ENCODE results near the gene CD70.
A peak's percentile ranks its signal among the peaks of the same experiment; 100 is the strongest.
"Not testable (repeated sequence)": the region's sequence is repeated elsewhere in the genome, so short reads cannot be mapped to it uniquely, and the experiment has no call there.

CD70 gene

GRCh38 chr19:6617374-6617773, 26.4 kb upstream of the CD70 start:
- DNase-seq (ENCODE audit: low read depth, low spot score), result no peak
- ChIA-PET POLR2A (no interaction called here), CTCF (interaction anchor here (0.9 to 2.3 kb wide), 3 partner anchors 13 to 16 kb away, joined by 3 to 7 read pairs (median 4); no protein-coding TSS in a partner anchor)
- H3K4me3 ChIP-seq (ENCODE audit: low read depth, low read length), result no peak overlapping the region
- TF ChIP-seq CTCF (IDR thresholded peaks at IDR 0.05; ENCODE audit: insufficient read depth, low read length, missing control alignments), result no peak

- ChIA-PET CTCF (interaction anchor here (1.2 kb wide), 2 partner anchors 14 to 16 kb away, joined by 3 to 4 read pairs; no protein-coding TSS in a partner anchor), POLR2A (interaction anchor here (1.2 kb wide), 1 partner anchor 248 kb away, joined by 3 read pairs; no protein-coding TSS in a partner anchor)
- no peak for DNase-seq (ENCODE audit: low read depth, low spot score)
- H3K4me3 ChIP-seq (ENCODE audit: low read depth, low read length), result no peak overlapping the region
- no peak for TF ChIP-seq CTCF (IDR thresholded peaks at IDR 0.05; ENCODE audit: insufficient read depth, low read length, missing control alignments)
Measured at GRCh38 chr19:6616011-6616410, 25.1 kb upstream of the CD70 start.

GRCh38 chr19:6613711-6614110, 22.8 kb upstream of the CD70 start:
- CTCF ChIA-PET, result interaction anchor here (1.0 to 1.5 kb wide), 2 partner anchors 14 to 18 kb away, joined by 3 to 7 read pairs; no protein-coding TSS in a partner anchor
- TF ChIP-seq CTCF (IDR thresholded peaks at IDR 0.05; ENCODE audit: insufficient read depth, low read length, missing control alignments), result no peak
- H3K4me3 ChIP-seq (ENCODE audit: low read depth, low read length), result no peak overlapping the region
- DNase-seq (ENCODE audit: low read depth, low spot score), result no peak
- POLR2A ChIA-PET, result no interaction called here

GRCh38 chr19:6610934-6611852, 20.2 kb upstream of the CD70 start:
- TF ChIP-seq CTCF (IDR thresholded peaks at IDR 0.05; ENCODE audit: insufficient read depth, low read length, missing control alignments), result no peak
- CTCF ChIA-PET, result interaction anchor here (4.0 kb wide), 1 partner anchor 21 kb away, joined by 21 read pairs; no protein-coding TSS in a partner anchor
- POLR2A ChIA-PET, result interaction anchor here (0.6 kb wide), 1 partner anchor 221 kb away, joined by 4 read pairs; no protein-coding TSS in a partner anchor
- H3K4me3 ChIP-seq (ENCODE audit: low read depth, low read length), result no peak overlapping the region
- DNase-seq (ENCODE audit: low read depth, low spot score), result peak; percentile 96

- ChIA-PET CTCF (interaction anchor here (0.6 to 4.0 kb wide), 3 partner anchors 9 to 257 kb away, joined by 3 to 21 read pairs (median 3); no protein-coding TSS in a partner anchor), POLR2A (interaction anchor here (1.1 kb wide), 1 partner anchor 78 kb away, joined by 3 read pairs; the partner anchor contains the start of gene TNFSF9)
- DNase-seq (ENCODE audit: low read depth, low spot score), result no peak
- TF ChIP-seq CTCF (IDR thresholded peaks at IDR 0.05; ENCODE audit: insufficient read depth, low read length, missing control alignments), result no peak
- H3K4me3 ChIP-seq (ENCODE audit: low read depth, low read length), result no peak overlapping the region
Measured at GRCh38 chr19:6608940-6609339, 18.0 kb upstream of the CD70 start.

GRCh38 chr19:6608146-6608545, 17.2 kb upstream of the CD70 start:
- POLR2A ChIA-PET; DNase-seq (ENCODE audit: low read depth, low spot score): not testable (repeated sequence)
- CTCF ChIA-PET, result interaction anchor here (0.6 to 4.0 kb wide), 3 partner anchors 8 to 257 kb away, joined by 3 to 21 read pairs (median 3); no protein-coding TSS in a partner anchor

GRCh38 chr19:6606276-6607070, 15.5 kb upstream of the CD70 start:
- POLR2A ChIA-PET; H3K4me3 ChIP-seq (ENCODE audit: low read depth, low read length); DNase-seq (ENCODE audit: low read depth, low spot score): not testable (repeated sequence)
- CTCF ChIA-PET, result interaction anchor here (1.4 kb wide), 1 partner anchor 12 kb away, joined by 3 read pairs; no protein-coding TSS in a partner anchor

More at GRCh38 chr19:6608146-6608545, 17.2 kb upstream of the CD70 start:
- not testable (repeated sequence) for H3K4me3 ChIP-seq (ENCODE audit: low read depth, low read length)
